GM19025 (cell line): ENCODE measurements around the gene PLA2G7.

Source experiments
- ATAC-seq: cut with Tn5 transposase; IDR thresholded peaks from one replicate; pipeline ENCODE4 v1.9.1; 2021; ENCODE audit warnings: mild to moderate bottlenecking, low read depth, moderate library complexity; ENCODE audit not compliant: unreplicated experiment

Gene PLA2G7

GRCh38 chr6:46690141-46690755, 44.9 kb downstream of the PLA2G7 start:
- no peak for ATAC-seq

DNA sequence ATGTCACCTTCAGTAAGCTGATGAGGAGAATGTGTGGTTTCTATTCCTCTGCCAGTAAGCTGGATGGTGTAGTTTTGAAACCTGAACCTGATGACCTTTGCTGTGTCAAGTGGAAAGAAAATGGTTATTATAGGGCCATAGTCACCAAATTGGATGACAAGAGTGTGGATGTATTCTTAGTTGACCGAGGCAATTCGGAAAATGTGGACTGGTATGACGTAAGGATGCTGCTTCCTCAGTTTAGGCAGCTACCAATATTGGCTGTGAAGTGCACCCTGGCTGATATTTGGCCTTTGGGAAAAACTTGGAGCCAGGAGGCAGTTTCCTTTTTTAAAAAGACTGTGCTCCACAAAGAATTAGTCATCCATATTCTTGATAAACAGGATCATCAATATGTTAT, 45.5 kb downstream of the PLA2G7 start:
- no peak for ATAC-seq

DNA sequence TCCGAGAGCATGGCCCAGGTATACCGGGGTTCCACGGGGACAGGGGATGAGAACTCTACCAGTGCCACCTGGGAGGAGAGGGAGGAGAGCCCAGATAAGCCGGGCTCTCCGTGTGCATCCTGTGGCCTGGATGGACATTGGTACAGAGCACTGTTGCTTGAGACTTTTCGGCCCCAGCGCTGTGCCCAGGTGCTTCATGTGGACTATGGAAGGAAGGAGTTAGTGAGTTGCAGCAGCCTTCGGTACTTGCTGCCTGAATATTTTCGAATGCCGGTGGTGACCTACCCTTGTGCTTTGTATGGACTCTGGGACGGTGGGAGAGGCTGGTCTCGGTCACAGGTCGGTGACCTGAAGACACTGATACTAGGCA, 46.2 kb downstream of the PLA2G7 start:
- ATAC-seq, result no peak

GRCh38 chr6:46688117-46688965, 46.8 kb downstream of the PLA2G7 start:
- ATAC-seq, result no peak

DNA sequence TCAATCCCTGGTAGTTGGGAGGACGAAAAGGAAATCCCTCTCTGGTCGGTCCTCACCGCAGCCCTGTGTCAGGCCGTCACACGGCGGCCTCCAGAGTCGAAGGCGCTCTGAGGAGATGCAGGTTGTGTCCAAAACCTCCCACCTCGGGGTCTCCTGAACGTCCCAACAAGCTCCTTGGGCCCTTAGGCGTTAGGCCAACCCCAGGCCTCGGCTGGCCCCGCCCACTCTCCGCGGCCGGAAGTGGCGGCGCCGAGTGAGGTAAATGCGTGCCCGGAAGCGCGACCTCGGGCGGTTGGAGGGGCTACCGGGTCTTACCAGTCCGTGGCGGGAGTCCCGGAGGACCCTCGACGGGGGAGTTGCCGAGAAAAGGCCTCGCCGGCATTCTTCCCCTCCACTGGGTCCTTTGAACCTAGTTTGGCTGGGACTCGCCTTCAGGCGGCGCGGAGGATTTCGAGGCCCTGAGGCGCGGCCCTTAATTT, 47.5 kb downstream of the PLA2G7 start, which contains the start of gene TDRD6:
TDRD6 (plus strand) TSS at position 267 of the 479 bp plus-strand sequence. CDS start 244 bp downstream, outside the sequence.
- ATAC-seq, result no peak

DNA sequence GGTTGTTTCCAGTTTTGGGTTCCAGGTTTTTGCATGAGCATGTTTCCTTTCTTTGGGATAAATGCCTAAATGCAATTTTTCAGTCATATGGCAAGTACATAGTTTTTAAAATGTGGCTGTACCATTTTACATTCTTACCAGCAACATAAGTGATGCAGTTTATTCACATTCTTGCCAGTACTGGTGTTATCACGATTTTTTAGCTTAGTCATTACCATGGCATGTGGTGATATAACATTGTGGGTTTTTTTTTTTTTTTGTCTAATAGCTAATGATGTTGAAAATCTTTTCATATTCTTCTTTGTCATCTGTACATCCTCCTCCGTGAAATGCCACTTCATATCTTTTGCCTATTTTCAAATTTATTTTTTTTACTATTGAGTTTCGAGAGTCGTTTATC, 50.4 kb downstream of the PLA2G7 start:
- ATAC-seq, result no peak

DNA sequence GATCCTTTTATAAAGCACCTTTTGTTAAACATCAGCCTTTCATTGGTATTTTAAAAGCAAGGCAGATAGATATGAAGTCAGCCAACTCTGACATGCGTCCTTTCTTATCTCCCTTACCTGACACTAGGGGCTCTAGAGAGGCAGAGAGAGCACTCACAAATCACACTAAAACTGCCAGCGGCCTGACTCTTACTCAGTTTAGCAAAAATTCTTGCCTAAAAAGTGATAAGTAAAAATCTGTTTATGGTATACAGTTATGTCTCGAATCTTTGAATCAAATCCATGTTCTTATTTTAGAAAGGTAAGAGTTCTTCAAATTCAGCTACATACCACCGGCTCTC, 57.9 kb downstream of the PLA2G7 start:
- ATAC-seq, result no peak

GRCh38 chr6:46676604-46677313, 58.4 kb downstream of the PLA2G7 start:
- no peak for ATAC-seq

DNA sequence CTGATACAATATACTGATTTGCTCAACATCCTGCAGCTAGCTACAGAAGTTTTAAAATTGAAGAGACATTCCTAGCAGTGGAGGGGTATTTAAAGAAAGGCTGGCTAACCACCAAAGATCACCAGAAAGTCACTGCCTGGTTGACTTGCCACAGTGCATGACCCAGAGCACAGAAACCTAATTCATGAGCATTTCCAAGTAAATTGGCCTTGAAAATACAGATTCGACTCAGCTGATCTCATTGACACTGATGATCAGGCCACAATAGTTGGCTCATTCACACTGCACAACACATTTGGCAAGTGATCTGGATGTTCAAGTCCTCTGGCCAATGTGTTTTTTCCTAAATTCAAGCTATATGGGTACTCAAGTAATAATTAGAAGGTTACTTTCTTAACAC, 60.8 kb downstream of the PLA2G7 start:
- no peak for ATAC-seq

DNA sequence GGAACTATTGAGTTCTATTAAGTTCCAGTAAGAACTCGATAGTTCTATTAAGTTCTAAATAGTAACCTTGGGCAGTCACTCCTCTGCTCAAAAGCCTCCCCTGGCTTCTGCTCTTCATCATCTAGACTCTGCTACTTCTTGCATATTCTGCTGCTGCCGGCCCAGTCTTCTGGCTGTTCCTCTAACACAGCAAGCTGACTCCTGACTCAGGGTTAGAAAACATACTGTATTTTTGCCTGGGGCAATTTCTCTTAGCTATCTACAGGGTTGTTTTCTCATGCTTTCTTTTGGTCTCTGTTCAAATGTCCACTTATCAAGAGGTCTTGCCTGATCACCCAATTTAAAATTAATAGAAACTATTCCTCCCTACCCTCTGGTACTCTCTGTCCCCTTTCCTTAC, 67.8 kb downstream of the PLA2G7 start:
- no peak for ATAC-seq

DNA sequence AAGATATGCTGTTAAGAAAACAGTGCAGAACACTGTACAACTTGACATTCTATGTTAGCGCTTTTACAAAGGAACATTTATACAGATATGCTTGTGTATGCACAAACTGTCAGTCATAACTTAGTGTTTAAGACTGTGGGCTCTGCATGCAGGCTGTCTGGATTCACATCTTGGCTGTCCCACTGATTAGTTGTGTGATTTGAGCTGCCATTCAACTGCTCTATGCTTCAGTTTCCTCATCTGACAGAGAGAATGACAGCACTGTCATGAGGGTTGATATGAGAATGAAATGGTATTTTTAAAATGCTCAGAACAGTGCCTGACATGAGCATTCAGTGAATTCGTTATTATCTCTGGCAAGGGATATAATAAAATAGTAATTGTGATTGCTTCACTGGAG, 73.7 kb downstream of the PLA2G7 start:
- ATAC-seq, result no peak

GRCh38 chr6:46657642-46658041, 77.5 kb downstream of the PLA2G7 start:
- no peak for ATAC-seq

GRCh38 chr6:46655803-46656202, 79.4 kb downstream of the PLA2G7 start:
- no peak for ATAC-seq
